OCI-M2 (cell line): ENCODE results near the gene HOXC12.

Source experiments
- DNase-seq: peaks from one replicate; lab custom pipeline; 2025; ENCODE audit not compliant: unreplicated experiment; lab: John Stamatoyannopoulos, UW

Gene HOXC12

GRCh38 chr12:53940443-53941014, 14.2 kb upstream of the HOXC12 start:
- no peak for DNase-seq

GRCh38 chr12:53941187-53941586, 13.5 kb upstream of the HOXC12 start:
- no peak for DNase-seq

GRCh38 chr12:53941750-53942149, 13.0 kb upstream of the HOXC12 start:
- no peak for DNase-seq

DNA sequence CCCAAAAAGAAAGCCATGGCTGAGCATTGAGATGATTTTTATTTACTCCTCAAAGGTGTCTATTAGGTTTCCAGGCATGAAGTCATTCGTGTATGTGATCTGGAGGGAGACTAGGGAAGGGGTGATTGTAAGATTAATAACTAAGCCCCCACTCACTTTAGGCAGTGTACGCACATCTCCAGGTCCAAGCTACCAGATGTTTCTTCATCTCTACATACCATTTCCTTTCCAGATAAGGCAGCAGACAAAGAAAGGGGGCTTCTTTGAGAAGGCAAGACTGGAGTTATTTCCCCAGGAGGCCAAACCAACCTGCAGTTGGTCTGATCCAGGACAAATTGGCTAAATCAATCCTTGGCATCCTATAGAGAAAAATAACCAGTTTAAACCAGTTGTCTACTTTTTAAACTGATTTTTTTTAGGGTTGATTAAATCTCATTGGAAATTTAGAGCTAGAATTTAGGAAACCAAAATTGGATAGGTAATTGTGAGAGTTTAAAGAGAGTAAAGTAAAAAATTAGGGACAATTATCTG, 12.2 kb upstream of the HOXC12 start:
- no peak for DNase-seq

DNA sequence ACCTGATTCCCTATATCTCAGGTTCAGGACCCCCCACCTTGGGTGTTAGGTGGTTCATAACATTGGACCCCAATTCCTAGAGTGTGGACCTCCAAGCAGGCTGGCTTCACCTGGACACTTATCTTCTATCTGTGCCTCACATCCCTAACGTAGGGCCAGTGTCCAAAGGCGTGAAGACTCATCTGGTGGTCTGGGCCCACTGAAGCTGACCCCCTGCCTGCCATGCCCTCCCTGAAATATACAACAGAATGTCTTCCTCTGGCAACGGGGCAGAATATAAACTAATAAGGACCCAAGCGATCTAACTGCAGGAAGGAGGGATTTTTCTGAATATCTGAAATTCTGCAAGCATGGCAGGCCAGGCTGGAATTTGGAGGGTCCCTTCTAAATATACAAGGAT, 10.5 kb upstream of the HOXC12 start:
- DNase-seq: no peak

DNA sequence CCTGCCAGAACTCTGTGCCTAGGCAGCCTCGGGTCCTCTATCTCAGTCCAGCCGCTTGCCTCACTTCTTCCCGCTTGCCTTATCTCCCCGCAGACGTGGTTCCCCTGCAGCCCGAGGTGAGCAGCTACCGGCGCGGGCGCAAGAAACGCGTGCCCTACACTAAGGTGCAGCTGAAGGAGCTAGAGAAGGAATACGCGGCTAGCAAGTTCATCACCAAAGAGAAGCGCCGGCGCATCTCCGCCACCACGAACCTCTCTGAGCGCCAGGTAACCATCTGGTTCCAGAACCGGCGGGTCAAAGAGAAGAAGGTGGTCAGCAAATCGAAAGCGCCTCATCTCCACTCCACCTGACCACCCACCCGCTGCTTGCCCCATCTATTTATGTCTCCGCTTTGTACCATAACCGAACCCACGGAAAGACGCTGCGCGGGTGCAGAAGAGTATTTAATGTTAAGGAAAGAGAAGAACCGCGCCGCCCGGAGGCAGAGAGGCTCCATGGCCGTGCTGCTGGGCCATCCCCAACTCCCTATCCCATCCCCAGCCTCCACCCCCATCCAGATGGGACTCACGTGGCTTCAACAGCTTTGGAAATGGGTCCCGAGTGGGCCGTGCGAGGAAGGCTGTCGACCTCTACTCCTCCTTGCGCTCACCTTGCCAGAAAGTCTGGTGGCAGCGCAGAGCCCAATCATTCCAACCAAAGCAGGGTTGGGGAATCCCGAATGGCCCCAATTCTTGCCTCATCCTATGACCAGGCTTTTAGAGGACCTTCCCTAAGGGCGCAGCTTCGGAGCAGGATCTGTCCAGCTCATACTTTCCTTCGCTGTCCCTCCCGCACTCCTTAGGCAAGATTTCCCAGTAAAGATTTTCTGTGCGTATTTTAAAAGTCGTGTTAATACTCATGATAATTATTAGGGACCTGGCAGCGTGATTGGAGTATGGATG, 9.5 kb upstream of the HOXC12 start:
- no peak for DNase-seq

- DNase-seq: no peak
Measured at GRCh38 chr12:53947743-53948142, 7.0 kb upstream of the HOXC12 start.

DNA sequence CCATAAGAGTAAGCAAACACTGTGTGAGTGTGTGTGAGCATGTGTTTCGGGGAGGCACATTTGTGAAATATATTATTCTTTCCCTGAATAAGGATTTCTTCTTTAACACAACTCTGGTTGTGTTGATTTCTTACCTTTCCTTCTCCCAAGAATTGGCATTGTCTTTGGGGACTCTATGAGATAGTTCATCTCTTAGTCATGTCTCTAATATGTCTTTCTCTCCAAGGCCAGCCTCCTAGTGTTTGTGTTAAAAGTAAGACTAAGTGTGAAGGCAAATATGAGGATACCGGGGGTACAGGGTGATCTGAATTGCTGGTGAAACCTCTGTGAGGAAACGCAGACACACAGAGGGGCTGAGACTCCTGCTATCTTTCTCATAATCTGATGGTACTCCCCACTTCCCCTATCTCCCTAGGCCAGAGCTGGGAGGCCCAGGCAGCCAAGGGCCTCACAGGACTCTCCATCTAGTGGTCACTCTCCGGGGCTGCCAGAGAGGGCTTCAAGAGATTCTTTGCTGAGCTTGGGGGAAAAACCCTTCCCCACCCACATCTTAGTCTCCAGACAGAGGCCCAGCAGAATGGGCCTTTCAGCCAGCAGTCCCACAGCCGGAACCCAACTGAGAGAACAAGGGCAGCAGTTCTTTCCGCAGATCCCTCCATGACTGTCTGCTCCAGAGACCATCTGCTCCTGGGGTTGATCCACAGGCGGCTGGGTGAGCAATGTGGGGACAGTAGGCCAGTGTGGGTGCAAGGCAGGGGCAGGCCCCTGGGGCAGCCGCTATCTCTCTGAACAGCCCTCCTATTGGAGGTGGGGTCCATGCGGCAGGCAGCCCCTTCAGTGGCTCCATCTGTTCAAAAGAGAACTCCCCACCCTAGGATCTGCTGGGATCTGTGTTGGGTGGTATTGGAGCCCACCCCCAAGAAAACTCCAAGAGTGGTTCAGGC, 5.8 kb upstream of the HOXC12 start:
- no peak for DNase-seq

- DNase-seq: no peak
Measured at GRCh38 chr12:53949631-53950436, 4.9 kb upstream of the HOXC12 start.

- DNase-seq: no peak
Measured at GRCh38 chr12:53950437-53950773, 4.3 kb upstream of the HOXC12 start.

DNA sequence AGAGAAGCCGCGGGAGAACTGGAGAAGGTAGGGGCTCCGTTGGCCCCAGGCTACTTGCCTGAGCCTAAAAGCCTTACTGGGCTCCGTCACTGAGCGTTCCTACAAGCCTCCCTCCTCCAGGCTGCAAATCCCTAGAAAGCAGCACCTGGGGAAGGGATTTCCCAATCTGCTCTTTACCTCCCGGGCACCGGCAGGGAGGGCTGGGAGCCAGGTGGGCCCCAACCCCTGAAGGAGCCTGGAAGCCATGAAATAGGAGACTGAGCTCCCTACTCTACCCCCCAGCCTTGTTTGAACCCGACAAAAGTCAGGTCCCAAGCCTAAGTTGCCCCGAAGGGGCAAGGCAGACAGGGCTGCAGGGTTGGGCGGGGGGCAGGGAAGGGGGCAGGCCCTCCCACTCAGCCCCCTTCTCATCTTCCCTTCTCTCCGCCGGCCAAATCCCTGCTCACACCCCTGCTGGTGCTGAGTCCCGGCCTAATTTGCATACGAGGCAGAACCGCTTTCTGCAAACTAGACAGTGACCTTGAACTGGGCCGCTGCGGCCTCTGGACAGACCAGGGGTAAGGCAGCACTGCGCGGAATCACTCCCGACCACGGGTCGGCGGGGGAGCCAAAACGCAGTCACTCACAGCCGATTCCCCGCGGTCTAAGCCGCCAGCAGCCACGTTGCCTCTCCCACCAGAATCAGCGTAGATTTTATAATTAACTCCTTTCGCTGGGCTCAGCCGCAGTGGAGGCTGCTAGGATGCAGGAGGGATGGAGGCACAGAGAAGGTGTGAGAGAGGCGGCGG, 3.7 kb upstream of the HOXC12 start:
- DNase-seq: no peak

GRCh38 chr12:53951577-53952334, 2.9 kb upstream of the HOXC12 start:
- no peak for DNase-seq

GRCh38 chr12:53952335-53952694, 2.4 kb upstream of the HOXC12 start:
- DNase-seq: no peak

GRCh38 chr12:53952871-53953734, 1.6 kb upstream of the HOXC12 start:
- DNase-seq: no peak

DNA sequence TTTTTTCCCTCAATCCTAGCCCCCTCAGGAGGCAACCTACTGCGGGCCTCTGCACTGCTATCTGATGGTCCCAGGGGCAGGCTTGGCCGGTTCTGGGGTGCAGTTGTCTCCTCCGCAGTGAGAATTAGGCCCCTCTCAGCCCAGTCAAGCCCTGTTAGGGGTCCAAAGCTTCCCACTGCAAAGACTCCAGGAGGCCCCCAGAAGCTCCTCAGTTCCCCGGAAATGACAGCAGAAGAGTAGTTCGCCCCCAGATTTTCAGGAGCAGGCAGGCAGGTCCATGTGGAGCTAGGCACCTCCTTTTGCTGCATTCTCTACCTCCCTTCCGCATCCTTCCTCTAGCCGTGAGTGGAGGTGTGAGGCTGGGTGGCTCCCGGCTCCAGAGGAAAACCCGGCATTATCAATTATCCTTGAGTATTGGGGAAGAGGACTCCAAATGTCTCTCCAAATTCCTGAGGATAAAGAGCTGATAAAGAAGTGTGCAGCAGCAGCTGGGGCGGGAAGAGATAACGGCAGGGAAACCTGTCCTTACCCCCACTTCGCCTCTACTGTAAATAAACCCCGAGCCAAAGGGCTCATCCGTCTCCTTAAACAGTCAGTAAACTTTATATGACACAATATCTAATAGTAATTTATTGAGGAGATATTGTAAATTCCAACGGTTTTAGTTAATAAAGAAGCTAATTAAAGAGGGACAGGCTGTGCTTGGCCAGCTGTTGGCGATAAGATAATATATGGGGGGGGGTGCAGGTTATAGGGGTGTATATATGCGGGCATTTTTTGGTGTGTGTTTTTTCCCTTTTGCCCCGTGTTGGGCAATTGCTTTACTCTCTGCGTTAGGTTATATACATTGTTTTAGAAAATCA, 641 bp upstream of the HOXC12 start:
- no peak for DNase-seq

GRCh38 chr12:53955036-53955775, 503 bp downstream of the HOXC12 start:
- no peak for DNase-seq
